Prostate gland (tissue), 2 donors: Measurements from ENCODE around the gene CP.

Experiments
- POLR2A ChIP-seq: fragments of 450-650 bp; IDR thresholded peaks from one replicate; pipeline ENCODE4 v1.6.1; 2016; ENCODE audit warnings: antibody characterized with exemption, mild to moderate bottlenecking
- TF ChIP-seq, protein P1 (sequence below), 4 experiments: fragments of 200-600 bp in 2 of 4; fragments of 450-650 bp in 2 of 4; sonication (generic) in 2 of 4; IDR thresholded peaks; 1 replicate in 3 of 4; 2 replicates in 1 of 4; pipeline ENCODE4 v1.5.1; 2016 to 2019; ENCODE audit warnings: antibody characterized with exemption in 4 of 4, mild to moderate bottlenecking in 2 of 4, moderate library complexity in 2 of 4

DNA sequence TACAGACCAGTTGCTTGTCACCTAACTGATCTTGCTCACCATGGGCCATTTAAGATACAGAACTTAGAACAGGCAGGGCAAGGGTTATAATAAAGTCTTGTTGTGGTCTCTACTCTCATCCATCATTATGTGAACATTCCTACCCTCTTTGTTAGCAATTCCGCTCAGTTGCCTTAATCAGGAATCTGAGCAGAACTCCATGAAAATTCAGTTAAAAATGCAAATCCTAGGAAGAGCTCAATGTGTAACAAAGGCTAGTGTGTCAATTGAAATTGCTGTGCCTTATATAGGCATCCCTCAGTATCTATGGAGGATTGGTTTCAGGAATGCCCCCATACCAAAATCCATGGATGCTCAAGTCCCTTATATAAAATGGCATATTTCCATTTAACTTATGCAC, 44.5 kb downstream of the CP start:
- TF ChIP-seq, protein P1, sequence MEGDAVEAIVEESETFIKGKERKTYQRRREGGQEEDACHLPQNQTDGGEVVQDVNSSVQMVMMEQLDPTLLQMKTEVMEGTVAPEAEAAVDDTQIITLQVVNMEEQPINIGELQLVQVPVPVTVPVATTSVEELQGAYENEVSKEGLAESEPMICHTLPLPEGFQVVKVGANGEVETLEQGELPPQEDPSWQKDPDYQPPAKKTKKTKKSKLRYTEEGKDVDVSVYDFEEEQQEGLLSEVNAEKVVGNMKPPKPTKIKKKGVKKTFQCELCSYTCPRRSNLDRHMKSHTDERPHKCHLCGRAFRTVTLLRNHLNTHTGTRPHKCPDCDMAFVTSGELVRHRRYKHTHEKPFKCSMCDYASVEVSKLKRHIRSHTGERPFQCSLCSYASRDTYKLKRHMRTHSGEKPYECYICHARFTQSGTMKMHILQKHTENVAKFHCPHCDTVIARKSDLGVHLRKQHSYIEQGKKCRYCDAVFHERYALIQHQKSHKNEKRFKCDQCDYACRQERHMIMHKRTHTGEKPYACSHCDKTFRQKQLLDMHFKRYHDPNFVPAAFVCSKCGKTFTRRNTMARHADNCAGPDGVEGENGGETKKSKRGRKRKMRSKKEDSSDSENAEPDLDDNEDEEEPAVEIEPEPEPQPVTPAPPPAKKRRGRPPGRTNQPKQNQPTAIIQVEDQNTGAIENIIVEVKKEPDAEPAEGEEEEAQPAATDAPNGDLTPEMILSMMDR (IDR thresholded peaks at IDR 0.05): no peak
- no peak for TF ChIP-seq POLR2A
